Activated naive CD8-positive, alpha-beta T cell treated with anti-CD3 and anti-CD28 coated beads, Interleukin-2, amount 10 ng/mL, durations not matched to agents 7 days and 5 days (primary cell): ENCODE data around the gene CISTR. TPM values are rescaled to one million over a fixed set of nuclear protein-coding genes. Genes with fewer than 3 reads are reported as not detected.

Source experiments
- ATAC-seq: fragments of 150-1000 bp; cut with Tn5 transposase; one replicate; pipeline ENCODE4 v1.10.0; 2021; ENCODE audit warnings: low read depth, moderate library complexity
- POLR2A ChIA-PET: fragments of 350-600 bp; sonication (Branson Sonifier 250); formaldehyde crosslinking; loops from one replicate; lab custom pipeline; 2021; ENCODE audit warnings: antibody characterized with exemption; lab: Charles Lee
- DNase-seq: peaks from one replicate; pipeline ENCODE4 v3.0.0; 2021
- H3K27ac Mint-ChIP-seq: one replicate; pipeline ENCODE4 v1.8.0; 2022; ENCODE audit warnings: mild to moderate bottlenecking, mixed read lengths
- H3K27me3 Mint-ChIP-seq: one replicate; pipeline ENCODE4 v1.8.0; 2022; ENCODE audit warnings: mild to moderate bottlenecking, moderate library complexity, mixed read lengths
- H3K36me3 Mint-ChIP-seq: one replicate; pipeline ENCODE4 v1.8.0; 2021; ENCODE audit warnings: mild to moderate bottlenecking, mixed read lengths
- H3K4me1 Mint-ChIP-seq: one replicate; pipeline ENCODE4 v1.8.0; 2021; ENCODE audit warnings: mixed read lengths
- H3K4me3 Mint-ChIP-seq: one replicate; pipeline ENCODE4 v1.8.0; 2022; ENCODE audit warnings: mild to moderate bottlenecking, moderate library complexity, mixed read lengths
- H3K9me3 Mint-ChIP-seq: one replicate; pipeline ENCODE4 v1.8.0; 2021; ENCODE audit warnings: mixed read lengths
- total RNA-seq, 2 experiments: library from RNA; stranded (reverse); gene quantifications; one replicate each; pipeline ENCODE4 v1.2.3, GENCODE V29; 2021

CISTR gene
- total RNA-seq, 2 experiments from 2014 or later, result not detected

- Mint-ChIP-seq H3K9me3 (no peaks in the 10 kb centered on the region), H3K27ac (no peak overlapping the region), H3K4me1 (peaks cover 11% of the 10 kb centered on the region), H3K36me3 (no peaks in the 10 kb centered on the region), H3K27me3 (peaks cover 49% of the 10 kb centered on the region), H3K4me3 (peak overlapping the region; percentile 43)
- ATAC-seq, result peak; percentile 70
- POLR2A ChIA-PET, result interaction anchor here (1.4 kb wide), 1 partner anchor 26 kb away, joined by 3 read pairs; no protein-coding TSS in a partner anchor
- peak; percentile 87 for DNase-seq
Observed at GRCh38 chr12:53746592-53747092, 5.1 kb downstream of the CISTR start.

- H3K4me3 Mint-ChIP-seq, result no peak overlapping the region
- POLR2A ChIA-PET, result interaction anchor here (2.0 kb wide), 1 partner anchor 43 kb away, joined by 7 read pairs; no protein-coding TSS in a partner anchor
Observed at GRCh38 chr12:53744751-53745150, 7.0 kb downstream of the CISTR start.

GRCh38 chr12:53744130-53744441, 7.7 kb downstream of the CISTR start:
- H3K36me3 Mint-ChIP-seq, result no peaks in the 10 kb centered on the region
- no peak for ATAC-seq
- H3K27me3 Mint-ChIP-seq, result peaks cover 53% of the 10 kb centered on the region
- no peak overlapping the region for H3K4me3 Mint-ChIP-seq
- peaks cover 13% of the 10 kb centered on the region for H3K4me1 Mint-ChIP-seq
- DNase-seq, result no peak
- H3K27ac Mint-ChIP-seq, result no peak overlapping the region
- no peaks in the 10 kb centered on the region for H3K9me3 Mint-ChIP-seq
- POLR2A ChIA-PET, result interaction anchor here (0.8 to 2.0 kb wide), 3 partner anchors 16 to 43 kb away, joined by 3 to 7 read pairs (median 3); no protein-coding TSS in a partner anchor

More at GRCh38 chr12:53744751-53745150, 7.0 kb downstream of the CISTR start:
- Mint-ChIP-seq H3K4me1 (peaks cover 11% of the 10 kb centered on the region), H3K9me3 (no peaks in the 10 kb centered on the region), H3K36me3 (no peaks in the 10 kb centered on the region), H3K27ac (no peak overlapping the region), H3K27me3 (peaks cover 53% of the 10 kb centered on the region)
- no peak for DNase-seq
- ATAC-seq, result no peak

GRCh38 chr12:53743266-53744129, 8.3 kb downstream of the CISTR start:
- peak; percentile 58 for DNase-seq
- Mint-ChIP-seq H3K4me1 (peaks cover 18% of the 10 kb centered on the region), H3K9me3 (no peaks in the 10 kb centered on the region), H3K27me3 (peaks cover 53% of the 10 kb centered on the region), H3K27ac (no peak overlapping the region), H3K36me3 (no peaks in the 10 kb centered on the region), H3K4me3 (peak overlapping the region; percentile 62)
- POLR2A ChIA-PET, result interaction anchor here (0.8 to 2.0 kb wide), 3 partner anchors 16 to 43 kb away, joined by 3 to 7 read pairs (median 3); no protein-coding TSS in a partner anchor
- peak; percentile 60 for ATAC-seq

- Mint-ChIP-seq H3K4me3 (no peak overlapping the region), H3K27ac (no peak overlapping the region), H3K4me1 (peaks cover 16% of the 10 kb centered on the region), H3K9me3 (no peaks in the 10 kb centered on the region), H3K36me3 (no peaks in the 10 kb centered on the region), H3K27me3 (peaks cover 43% of the 10 kb centered on the region)
- ATAC-seq (no peak), DNase-seq (no peak)
- POLR2A ChIA-PET, result no interaction called here
Observed at GRCh38 chr12:53740130-53740491, 11.7 kb downstream of the CISTR start.

GRCh38 chr12:53739214-53740129, 12.3 kb downstream of the CISTR start:
- DNase-seq (peak; percentile 21), ATAC-seq (no peak)
- no peaks in the 10 kb centered on the region for H3K36me3 Mint-ChIP-seq
- peaks cover 37% of the 10 kb centered on the region for H3K27me3 Mint-ChIP-seq
- POLR2A ChIA-PET, result interaction anchor here (1.0 to 1.2 kb wide), 2 partner anchors 11 to 80 kb away, joined by 3 read pairs; no protein-coding TSS in a partner anchor
- no peak overlapping the region for H3K27ac Mint-ChIP-seq
- H3K4me3 Mint-ChIP-seq, result peak overlapping the region; percentile 58
- H3K9me3 Mint-ChIP-seq, result no peaks in the 10 kb centered on the region
- peaks cover 16% of the 10 kb centered on the region for H3K4me1 Mint-ChIP-seq

- Mint-ChIP-seq H3K27me3 (peaks cover 28% of the 10 kb centered on the region), H3K9me3 (no peaks in the 10 kb centered on the region), H3K4me3 (peak overlapping the region; percentile 58), H3K36me3 (no peaks in the 10 kb centered on the region), H3K4me1 (peaks cover 19% of the 10 kb centered on the region), H3K27ac (no peak overlapping the region)
- POLR2A ChIA-PET, result interaction anchor here (1.0 to 1.2 kb wide), 2 partner anchors 10 to 79 kb away, joined by 3 read pairs; no protein-coding TSS in a partner anchor
- DNase-seq, result peak; percentile 60
- ATAC-seq, result peak; percentile 10
Observed at GRCh38 chr12:53738406-53739213, 13.2 kb downstream of the CISTR start.

- POLR2A ChIA-PET, result interaction anchor here (1.0 kb wide), 1 partner anchor 78 kb away, joined by 3 read pairs; no protein-coding TSS in a partner anchor
- no peaks in the 10 kb centered on the region for H3K36me3 Mint-ChIP-seq
- DNase-seq (peak; percentile 21), ATAC-seq (no peak)
- no peaks in the 10 kb centered on the region for H3K9me3 Mint-ChIP-seq
- no peak overlapping the region for H3K27ac Mint-ChIP-seq
- peaks cover 25% of the 10 kb centered on the region for H3K27me3 Mint-ChIP-seq
- H3K4me1 Mint-ChIP-seq, result peaks cover 14% of the 10 kb centered on the region
- H3K4me3 Mint-ChIP-seq, result peak overlapping the region; percentile 18
Observed at GRCh38 chr12:53737951-53738405, 13.8 kb downstream of the CISTR start.

GRCh38 chr12:53737093-53737808, 14.5 kb downstream of the CISTR start:
- peak; percentile 27 for DNase-seq
- Mint-ChIP-seq H3K36me3 (no peaks in the 10 kb centered on the region), H3K4me1 (peaks cover 14% of the 10 kb centered on the region), H3K27me3 (peaks cover 20% of the 10 kb centered on the region), H3K27ac (no peak overlapping the region), H3K4me3 (no peak overlapping the region), H3K9me3 (no peaks in the 10 kb centered on the region)
- ATAC-seq, result no peak
- POLR2A ChIA-PET, result no interaction called here

- Mint-ChIP-seq H3K4me3 (no peak overlapping the region), H3K9me3 (no peaks in the 10 kb centered on the region), H3K27ac (no peak overlapping the region), H3K4me1 (peaks cover 14% of the 10 kb centered on the region), H3K27me3 (peaks cover 13% of the 10 kb centered on the region), H3K36me3 (no peaks in the 10 kb centered on the region)
- ATAC-seq (no peak), DNase-seq (no peak)
- POLR2A ChIA-PET, result no interaction called here
Observed at GRCh38 chr12:53736592-53736991, 15.2 kb downstream of the CISTR start.

GRCh38 chr12:53735556-53735955, 16.2 kb downstream of the CISTR start:
- Mint-ChIP-seq H3K4me1 (peaks cover 14% of the 10 kb centered on the region), H3K36me3 (no peaks in the 10 kb centered on the region), H3K27ac (no peak overlapping the region), H3K27me3 (peaks cover 8% of the 10 kb centered on the region), H3K4me3 (no peak overlapping the region), H3K9me3 (no peaks in the 10 kb centered on the region)
- POLR2A ChIA-PET, result no interaction called here
- ATAC-seq, result no peak
- no peak for DNase-seq

GRCh38 chr12:53734425-53734824, 17.4 kb downstream of the CISTR start:
- no peaks in the 10 kb centered on the region for H3K36me3 Mint-ChIP-seq
- POLR2A ChIA-PET, result no interaction called here
- no peak overlapping the region for H3K27ac Mint-ChIP-seq
- H3K27me3 Mint-ChIP-seq, result peaks cover 8% of the 10 kb centered on the region
- ATAC-seq, result no peak
- no peak overlapping the region for H3K4me3 Mint-ChIP-seq
- DNase-seq, result no peak
- H3K9me3 Mint-ChIP-seq, result no peaks in the 10 kb centered on the region
- H3K4me1 Mint-ChIP-seq, result peaks cover 14% of the 10 kb centered on the region
